Measurements from ENCODE around the gene CSK. TPM values are rescaled to one million over a fixed set of nuclear protein-coding genes. Genes with fewer than 3 reads are reported as not detected.
A peak's percentile ranks its signal among the peaks of the same experiment; 100 is the strongest.
"Not testable (repeated sequence)": the region's sequence is repeated elsewhere in the genome, so short reads cannot be mapped to it uniquely, and the experiment has no call there.

Gene CSK
- total and polyA plus RNA-seq, 4 experiments from 2014 or later = 72.5 to 247 (median 179) TPM

DNA sequence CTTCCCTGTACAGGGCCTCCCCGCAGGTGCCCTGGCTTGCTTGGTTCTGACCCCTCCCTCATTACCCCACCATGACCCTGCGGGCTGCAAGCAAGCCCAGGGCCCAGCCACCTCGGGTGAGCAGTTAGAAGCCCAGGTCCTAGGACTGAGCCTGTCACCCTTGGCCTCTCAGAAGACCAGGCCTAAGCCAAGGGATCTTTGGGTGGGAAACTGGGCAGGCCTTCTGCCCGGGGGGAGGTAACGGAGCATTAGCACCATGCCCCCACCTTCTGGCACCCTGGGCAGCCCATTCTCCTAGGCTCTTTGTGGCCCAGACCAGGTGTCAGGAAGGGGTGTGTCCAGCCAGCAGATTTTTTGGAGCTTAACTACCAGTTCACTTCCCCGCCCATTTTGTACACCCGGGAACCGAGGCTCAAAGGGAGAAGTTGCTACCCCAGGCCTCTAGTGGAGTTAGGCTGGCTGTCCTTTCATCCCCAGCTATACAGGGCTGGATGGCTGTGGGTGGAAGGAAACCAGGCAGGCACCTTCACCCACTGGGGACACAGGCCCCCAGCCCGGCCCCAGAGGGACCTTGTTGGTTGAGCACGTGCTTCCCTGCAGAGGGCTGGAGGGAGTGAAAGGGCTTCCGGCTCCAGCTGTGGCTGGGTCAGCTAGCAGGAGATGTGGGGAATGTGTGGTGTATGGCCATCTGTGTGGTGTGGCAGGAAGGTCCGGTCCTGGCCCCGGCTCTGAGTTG lies 1.4 kb downstream of the CSK start:
- peak in 1 of 5 donors; percentile 55 for DNase-seq
- intact Hi-C loops (cut with micrococcal nuclease) = no loop called here

DNA sequence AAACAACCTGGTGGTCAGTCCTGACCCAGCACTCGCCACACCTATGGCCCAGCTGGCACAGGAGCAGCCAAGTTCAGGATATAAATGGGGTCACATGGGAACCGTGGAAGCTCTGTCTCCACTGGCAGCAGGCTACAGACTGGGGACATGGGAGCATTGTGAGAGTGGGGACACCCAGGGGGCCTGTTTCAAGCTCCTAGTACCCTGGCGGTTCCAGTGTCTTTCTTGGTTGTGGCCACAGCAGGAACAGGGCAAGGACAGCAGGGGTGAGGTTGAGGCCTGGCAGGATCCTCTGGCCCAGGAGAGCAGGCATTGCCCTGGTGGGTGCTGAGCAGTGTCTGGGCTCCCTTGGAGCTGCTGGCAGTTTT lies 1.9 kb downstream of the CSK start:
- intact Hi-C loops (cut with micrococcal nuclease) = no loop called here
- Histone ChIP-seq H3K4me3 (ENCODE audit: low read length in 2 of 2) (peak overlapping the region; percentile 93 to 97), H3K9me3 (ENCODE audit: control insufficient read depth in 1 of 2, low read length in 2 of 2) (no peaks in the 10 kb centered on the region), H3K27ac (ENCODE audit: low read depth, low read length) (peak overlapping the region; percentile 86), H3K4me1 (ENCODE audit: insufficient read depth, low read length) (peaks cover 80% of the 10 kb centered on the region), H3K36me3 (ENCODE audit: insufficient read depth, low read length) (no peaks in the 10 kb centered on the region), H3K27me3 (ENCODE audit: insufficient read depth, low read length) (no peaks in the 10 kb centered on the region)
- Mint-ChIP-seq H3K4me3 (peak overlapping the region; percentile 85 to 97 (median 95)), H3K9me3 (peaks cover 0 to 3% (median 0%) of the 10 kb centered on the region in 8 donors), H3K36me3 (peaks cover 4 to 41% of the 10 kb centered on the region in 2 donors), H3K27me3 (no peaks in the 10 kb centered on the region), H3K4me1 (peaks cover 37 to 90% (median 58%) of the 10 kb centered on the region in 4 donors), H3K27ac (peak overlapping the region; percentile 90 to 98 (median 92))
- ChIA-PET POLR2A (ENCODE audit: partially characterized antibody) (interaction anchor here (0.7 to 24.9 kb wide), 16 partner anchors 3 to 1145 kb away, joined by 3 to 1342 read pairs (median 6); partner anchors contain the start of genes CSK, FAM219B, MAN2C1 and UBL7), CTCF (ENCODE audit: partially characterized antibody) (interaction anchor here (0.9 to 36.4 kb wide), 7 partner anchors 5 to 166 kb away, joined by 3 to 1908 read pairs (median 4); partner anchors contain the start of genes CSK and LMAN1L)
- peak in 1 of 5 donors; percentile 38 for DNase-seq

More for the DNA sequence above, 1.4 kb downstream of the CSK start:
- Histone ChIP-seq H3K4me1 (ENCODE audit: insufficient read depth, low read length) (peaks cover 80% of the 10 kb centered on the region), H3K27me3 (ENCODE audit: insufficient read depth, low read length) (no peaks in the 10 kb centered on the region), H3K4me3 (ENCODE audit: low read length in 2 of 2) (peak overlapping the region; percentile 93 to 97), H3K36me3 (ENCODE audit: insufficient read depth, low read length) (no peaks in the 10 kb centered on the region), H3K9me3 (ENCODE audit: control insufficient read depth in 1 of 2, low read length in 2 of 2) (no peaks in the 10 kb centered on the region), H3K27ac (ENCODE audit: low read depth, low read length) (peak overlapping the region; percentile 86)
- H3K4me1 Mint-ChIP-seq = peaks cover 39 to 90% (median 59%) of the 10 kb centered on the region in 4 donors
- H3K36me3 Mint-ChIP-seq = peaks cover 4 to 38% of the 10 kb centered on the region in 2 donors
- H3K27me3 Mint-ChIP-seq = no peaks in the 10 kb centered on the region
- peak overlapping the region; percentile 90 to 98 (median 92) for H3K27ac Mint-ChIP-seq
- CTCF ChIA-PET (ENCODE audit: partially characterized antibody) = interaction anchor here (0.7 to 36.4 kb wide), 7 partner anchors 5 to 409 kb away, joined by 3 to 1908 read pairs (median 4); partner anchors contain the start of genes CSK and LMAN1L
- peak overlapping the region; percentile 85 to 97 (median 95) for H3K4me3 Mint-ChIP-seq
- POLR2A ChIA-PET (ENCODE audit: partially characterized antibody) = interaction anchor here (0.7 to 24.9 kb wide), 10 partner anchors 3 to 1145 kb away, joined by 3 to 1342 read pairs (median 7); partner anchors contain the start of genes CSK and FAM219B
- peaks cover 0 to 3% (median 0%) of the 10 kb centered on the region in 8 donors for H3K9me3 Mint-ChIP-seq

DNA sequence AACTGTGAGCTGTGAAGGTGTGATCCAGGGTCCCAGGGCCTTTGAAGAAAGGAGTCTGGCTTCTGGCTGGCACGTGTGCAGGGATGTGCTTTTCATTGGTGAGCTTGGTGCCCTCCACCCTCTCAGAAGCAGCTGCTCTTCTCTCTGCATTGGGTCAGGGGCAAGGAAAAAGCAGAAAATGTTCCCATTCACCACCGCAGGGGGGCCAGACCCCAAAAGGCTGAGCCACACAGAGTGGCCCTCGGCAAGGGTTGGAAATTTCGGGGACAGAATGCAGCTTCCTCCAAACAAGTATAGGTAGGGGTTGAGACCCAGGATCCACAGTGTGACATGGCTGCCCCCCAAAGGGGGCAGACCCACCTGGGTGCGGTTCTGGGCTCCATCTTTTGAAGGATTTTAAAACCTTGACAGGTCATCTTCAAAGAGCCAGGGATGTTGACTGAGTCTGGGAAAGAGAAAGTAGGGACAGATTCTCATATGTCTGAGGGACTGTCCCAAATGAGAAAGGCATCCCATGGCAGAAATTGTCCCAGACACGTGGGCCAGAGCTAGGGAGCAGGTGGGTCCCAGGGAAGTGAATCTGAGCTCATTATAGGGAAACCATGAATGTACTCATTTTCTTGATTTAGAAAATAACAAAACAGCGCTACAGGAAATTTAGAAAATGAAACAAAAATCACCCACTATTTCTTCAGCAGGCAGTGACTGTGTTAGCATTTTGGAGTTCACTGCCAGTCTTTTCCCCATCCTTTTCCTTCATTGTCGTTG lies 2.7 kb downstream of the CSK start:
- Histone ChIP-seq H3K9me3 (ENCODE audit: control insufficient read depth in 1 of 2, low read length in 2 of 2) (no peaks in the 10 kb centered on the region), H3K4me1 (ENCODE audit: insufficient read depth, low read length) (peaks cover 80% of the 10 kb centered on the region), H3K36me3 (ENCODE audit: insufficient read depth, low read length) (no peaks in the 10 kb centered on the region), H3K27me3 (ENCODE audit: insufficient read depth, low read length) (no peaks in the 10 kb centered on the region), H3K27ac (ENCODE audit: low read depth, low read length) (peak overlapping the region; percentile 86), H3K4me3 (ENCODE audit: low read length in 2 of 2) (peak overlapping the region; percentile 63 to 93)
- Mint-ChIP-seq H3K9me3 (peaks cover 0 to 3% (median 0%) of the 10 kb centered on the region in 8 donors), H3K36me3 (peaks cover 4 to 48% of the 10 kb centered on the region in 2 donors), H3K27ac (peak overlapping the region; percentile 95 to 99 (median 98)), H3K4me3 (peak overlapping the region; percentile 85 to 97 (median 95)), H3K4me1 (peaks cover 34 to 90% (median 58%) of the 10 kb centered on the region in 4 donors), H3K27me3 (no peaks in the 10 kb centered on the region)
- ChIA-PET POLR2A (ENCODE audit: partially characterized antibody) (interaction anchor here (0.7 to 24.9 kb wide), 14 partner anchors 4 to 669 kb away, joined by 3 to 1342 read pairs (median 4); partner anchors contain the start of genes CSK, FAM219B, MAN2C1 and SIN3A), CTCF (ENCODE audit: partially characterized antibody) (interaction anchor here (1.0 to 36.4 kb wide), 6 partner anchors 6 to 165 kb away, joined by 3 to 1908 read pairs (median 5); partner anchors contain the start of genes CSK and LMAN1L)
- intact Hi-C loops (cut with micrococcal nuclease) = loop anchor here (5.0 kb wide), 2 partner anchors 153 to 167 kb away; partner anchors contain the start of genes CLK3 and COX5A
- DNase-seq = no peak

DNA sequence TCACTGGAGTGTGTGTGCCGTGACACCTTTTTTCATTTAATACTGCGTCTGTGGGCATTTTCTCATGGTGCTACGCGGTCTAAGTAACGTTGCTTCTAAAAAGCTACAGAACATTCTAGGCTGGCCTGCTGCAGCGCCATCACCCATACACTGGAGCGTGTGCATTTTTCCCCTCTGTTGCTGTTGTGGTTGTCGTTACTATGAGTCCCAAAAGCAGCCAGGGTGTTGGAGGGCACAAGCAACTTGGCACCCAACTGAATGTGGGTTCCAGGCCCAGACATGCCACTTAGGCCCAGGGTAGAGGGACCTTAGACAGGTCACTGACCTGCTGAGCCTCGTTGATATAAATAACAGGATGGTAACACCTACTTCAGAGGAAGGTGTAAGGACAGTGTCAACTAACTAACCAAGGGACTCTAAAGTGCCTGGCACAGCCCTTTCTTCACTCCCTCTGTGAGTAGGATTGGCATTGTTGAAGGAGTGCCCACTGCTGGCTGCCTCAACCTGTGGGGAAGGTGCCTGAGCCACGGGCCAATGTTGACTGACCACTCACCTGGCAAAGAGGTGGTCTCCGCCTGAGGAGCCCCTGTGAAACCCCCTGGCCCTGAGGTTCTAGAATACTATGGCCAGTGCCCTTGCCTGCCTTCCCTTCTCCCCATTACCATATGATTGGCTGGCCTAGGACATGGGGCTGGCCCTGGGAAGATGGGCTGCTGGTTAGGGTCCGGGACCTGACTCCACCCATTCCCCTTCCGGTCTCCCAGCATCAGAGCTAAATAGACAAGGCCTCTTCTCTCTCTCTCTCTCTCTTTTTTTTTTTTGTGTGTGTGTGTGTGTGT lies 3.5 kb downstream of the CSK start:
- Mint-ChIP-seq H3K4me3 (peak overlapping the region; percentile 85 to 97 (median 95)), H3K27ac (peak overlapping the region; percentile 95 to 99 (median 98)), H3K27me3 (no peaks in the 10 kb centered on the region), H3K9me3 (peaks cover 0 to 3% (median 0%) of the 10 kb centered on the region in 8 donors), H3K36me3 (peaks cover 4 to 48% of the 10 kb centered on the region in 2 donors), H3K4me1 (peaks cover 30 to 90% (median 57%) of the 10 kb centered on the region in 4 donors)
- Histone ChIP-seq H3K9me3 (ENCODE audit: control insufficient read depth in 1 of 2, low read length in 2 of 2) (no peaks in the 10 kb centered on the region), H3K36me3 (ENCODE audit: insufficient read depth, low read length) (no peaks in the 10 kb centered on the region), H3K27ac (ENCODE audit: low read depth, low read length) (peak overlapping the region; percentile 86), H3K4me3 (ENCODE audit: low read length in 2 of 2) (peak overlapping the region; percentile 63 to 93), H3K4me1 (ENCODE audit: insufficient read depth, low read length) (peaks cover 80% of the 10 kb centered on the region), H3K27me3 (ENCODE audit: insufficient read depth, low read length) (no peaks in the 10 kb centered on the region)
- intact Hi-C loops (cut with micrococcal nuclease) = loop anchor here (2.0 to 5.0 kb wide), 3 partner anchors 57 to 168 kb away; partner anchors contain the start of genes CLK3, COX5A and ULK3
- POLR2A ChIA-PET (ENCODE audit: partially characterized antibody) = interaction anchor here (0.9 to 24.9 kb wide), 13 partner anchors 5 to 668 kb away, joined by 3 to 1342 read pairs (median 5); partner anchors contain the start of genes CLK3, CSK, SIN3A and UBL7
- DNase-seq = peak; percentile 41 to 75 (median 51)
- CTCF ChIA-PET (ENCODE audit: partially characterized antibody) = interaction anchor here (1.4 to 36.4 kb wide), 4 partner anchors 7 to 116 kb away, joined by 3 to 1908 read pairs (median 956); partner anchors contain the start of genes CSK and LMAN1L

DNA sequence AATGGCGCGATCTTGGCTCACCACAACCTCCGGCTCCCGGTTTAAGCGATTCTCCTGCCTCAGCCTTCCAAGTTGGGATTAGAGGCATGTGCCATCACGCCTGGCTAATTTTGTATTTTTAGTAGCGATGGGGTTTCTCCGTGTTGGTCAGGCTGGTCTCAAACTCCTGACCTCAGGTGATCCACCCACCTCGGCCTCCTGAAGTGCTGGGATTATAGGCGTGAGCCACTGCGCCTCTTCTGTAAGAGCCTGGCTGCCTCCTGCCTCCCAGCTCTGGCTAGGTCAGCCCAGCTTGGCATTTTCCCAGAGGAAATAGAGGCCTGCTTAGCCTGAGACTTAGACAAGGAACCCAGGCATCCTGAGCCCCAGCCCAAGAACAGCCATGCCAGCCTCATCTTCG lies 4.2 kb downstream of the CSK start:
- DNase-seq; H3K27me3 ChIP-seq (ENCODE audit: insufficient read depth, low read length); H3K36me3 ChIP-seq (ENCODE audit: insufficient read depth, low read length); H3K9me3 ChIP-seq (ENCODE audit: control insufficient read depth in 1 of 2, low read length in 2 of 2); H3K27me3 Mint-ChIP-seq; H3K9me3 Mint-ChIP-seq: not testable (repeated sequence)
- POLR2A ChIA-PET (ENCODE audit: partially characterized antibody) = interaction anchor here (0.6 to 24.9 kb wide), 12 partner anchors 4 to 670 kb away, joined by 3 to 1342 read pairs (median 13); partner anchors contain the start of genes CLK3, CSK, SIN3A and ULK3
- Mint-ChIP-seq H3K36me3 (peaks cover 4 to 51% of the 10 kb centered on the region in 2 donors), H3K4me3 (peak overlapping the region; percentile 85 to 97 (median 95)), H3K27ac (peak overlapping the region; percentile 95 to 99 (median 98)), H3K4me1 (peaks cover 29 to 90% (median 56%) of the 10 kb centered on the region in 4 donors)
- H3K27ac ChIP-seq (ENCODE audit: low read depth, low read length) = peak overlapping the region; percentile 86
- peaks cover 80% of the 10 kb centered on the region for H3K4me1 ChIP-seq (ENCODE audit: insufficient read depth, low read length)
- peak overlapping the region; percentile 55 to 69 for H3K4me3 ChIP-seq (ENCODE audit: low read length in 2 of 2)
- intact Hi-C loops (cut with micrococcal nuclease) = loop anchor here (2.0 to 5.0 kb wide), 3 partner anchors 57 to 169 kb away; partner anchors contain the start of genes CLK3, COX5A and ULK3
- CTCF ChIA-PET (ENCODE audit: partially characterized antibody) = interaction anchor here (31.6 to 36.4 kb wide), 2 partner anchors 7 to 9 kb away, joined by 1908 read pairs; partner anchors contain the start of genes CSK and LMAN1L
